Stimulated activated CD8-positive, alpha-beta memory T cell treated with anti-CD3 and anti-CD28 coated beads, Interleukin-15, amount 100 ng/mL, for 4 hours (primary cell): ENCODE measurements around the gene CGRRF1.
A peak's percentile ranks its signal among the peaks of the same experiment; 100 is the strongest.

Experiments used
- DNase-seq, 2 donors: peaks; one replicate each; pipeline ENCODE4 v3.0.0-alpha.2; 2020; ENCODE audit warnings: low read depth in 2 of 2

Gene CGRRF1

DNA sequence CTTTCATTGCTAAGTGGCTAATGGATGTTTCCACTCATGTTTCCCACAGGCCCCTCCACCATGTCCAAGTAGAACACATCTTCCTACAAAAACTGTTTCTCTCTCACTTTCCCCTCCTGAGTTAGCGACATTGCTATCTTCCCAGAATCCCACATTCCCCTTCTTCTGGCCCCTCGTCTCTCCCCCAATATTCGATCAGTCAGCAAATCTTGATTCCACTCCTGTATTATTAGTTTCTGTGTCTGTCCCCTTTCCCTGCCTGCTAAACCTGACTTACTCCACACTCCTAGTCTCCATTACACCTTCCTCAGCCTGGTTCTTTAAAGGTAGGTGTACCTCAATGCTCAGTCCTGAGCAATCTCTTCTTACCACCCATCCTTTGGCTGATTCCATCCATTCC, 37.9 kb downstream of the CGRRF1 start:
- no peak for DNase-seq

DNA sequence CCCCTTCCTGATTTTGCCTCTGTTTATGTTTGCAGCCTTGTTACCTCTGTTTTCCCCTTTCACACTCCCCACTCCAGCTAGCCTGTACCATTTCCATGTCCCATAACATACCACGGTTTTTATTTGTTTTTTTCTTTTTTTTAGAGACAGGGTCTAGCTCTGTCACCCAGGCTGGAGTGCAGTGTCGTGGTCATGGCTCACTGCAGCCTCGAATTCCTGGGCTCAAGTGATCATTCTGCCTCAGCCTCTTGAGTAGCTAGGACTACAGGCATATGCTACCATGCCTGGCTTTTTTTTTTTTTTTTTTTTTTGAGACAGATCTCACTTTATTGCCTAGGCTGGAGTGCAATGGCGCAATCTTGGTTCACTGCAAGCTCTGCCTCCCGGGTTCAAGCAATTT, 38.8 kb downstream of the CGRRF1 start:
- no peak for DNase-seq

DNA sequence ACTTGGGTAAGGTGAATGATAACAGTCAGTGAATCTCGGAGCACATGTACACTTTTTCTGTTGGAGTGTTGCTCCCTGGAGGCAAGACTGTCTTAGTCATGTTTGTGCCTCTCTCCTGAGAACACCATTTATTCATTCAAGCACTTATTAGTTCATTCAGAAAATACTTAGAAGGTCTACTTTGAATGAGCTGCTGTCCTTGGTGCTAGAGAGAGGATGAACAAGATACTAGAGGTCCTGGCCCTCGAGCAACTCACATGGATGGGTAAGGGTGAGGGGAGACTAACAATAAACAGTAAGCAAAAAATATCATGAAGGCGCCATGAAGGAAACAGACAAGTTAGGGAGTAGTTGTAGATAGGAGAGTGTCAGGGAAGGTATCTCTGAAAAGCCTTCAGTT, 40.2 kb downstream of the CGRRF1 start:
- no peak for DNase-seq

DNA sequence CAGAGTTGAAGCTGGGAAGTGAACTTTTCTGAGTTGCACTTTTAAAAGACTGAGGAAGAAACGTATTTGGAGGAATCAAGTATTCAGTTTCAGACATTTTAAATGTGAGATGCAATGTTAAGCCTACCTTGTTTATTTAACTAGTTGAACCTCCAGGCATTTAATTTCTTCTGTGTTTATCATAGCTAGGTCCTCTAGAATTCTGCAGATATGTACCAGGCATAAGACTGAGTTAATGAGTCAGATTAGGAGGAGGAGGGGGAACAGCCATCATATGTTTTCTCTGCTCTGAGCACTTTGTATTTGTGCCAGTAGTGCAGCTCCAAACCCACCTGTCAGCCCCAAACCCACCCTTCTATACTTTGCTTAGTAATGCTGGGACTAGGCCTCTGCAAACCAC, 40.8 kb downstream of the CGRRF1 start:
- no peak for DNase-seq

DNA sequence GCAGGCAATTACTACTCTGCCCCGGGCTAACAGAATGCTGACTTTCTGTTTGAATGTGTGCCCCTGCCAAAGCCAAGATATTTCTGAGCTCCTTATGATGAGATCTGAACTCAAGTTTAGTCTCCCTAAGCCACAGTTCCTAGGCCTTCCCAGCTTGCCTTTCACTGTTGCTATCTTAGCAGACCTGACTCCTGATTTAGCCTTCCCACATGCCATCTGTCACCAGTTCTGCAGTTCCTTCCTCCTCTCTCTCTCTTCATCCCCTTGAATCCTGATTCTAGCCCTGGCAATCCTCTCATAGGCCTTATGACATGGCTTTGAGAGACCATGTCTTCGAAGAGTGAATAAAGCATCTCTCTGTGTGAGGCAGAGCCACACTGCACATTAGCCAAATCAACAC, 44.7 kb downstream of the CGRRF1 start:
- DNase-seq = no peak

DNA sequence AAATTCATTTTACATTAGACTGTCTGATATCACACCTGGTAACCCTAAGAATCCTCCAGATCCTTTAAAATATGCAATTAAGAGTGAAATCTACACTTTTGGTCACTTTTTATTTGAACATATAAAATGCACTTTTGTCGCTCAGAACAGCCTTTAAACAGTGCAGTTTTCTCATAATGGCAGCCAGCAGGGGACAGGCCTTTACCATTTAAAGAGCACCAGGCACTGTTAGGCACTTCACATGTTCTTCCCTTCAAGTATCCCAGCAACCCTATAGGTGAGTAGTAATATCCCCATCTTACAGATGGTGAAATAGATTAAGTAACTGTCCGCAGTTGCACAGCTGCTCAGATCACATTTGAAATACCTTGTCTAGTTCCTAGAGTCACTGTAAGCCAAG, 45.9 kb downstream of the CGRRF1 start:
- no peak for DNase-seq

DNA sequence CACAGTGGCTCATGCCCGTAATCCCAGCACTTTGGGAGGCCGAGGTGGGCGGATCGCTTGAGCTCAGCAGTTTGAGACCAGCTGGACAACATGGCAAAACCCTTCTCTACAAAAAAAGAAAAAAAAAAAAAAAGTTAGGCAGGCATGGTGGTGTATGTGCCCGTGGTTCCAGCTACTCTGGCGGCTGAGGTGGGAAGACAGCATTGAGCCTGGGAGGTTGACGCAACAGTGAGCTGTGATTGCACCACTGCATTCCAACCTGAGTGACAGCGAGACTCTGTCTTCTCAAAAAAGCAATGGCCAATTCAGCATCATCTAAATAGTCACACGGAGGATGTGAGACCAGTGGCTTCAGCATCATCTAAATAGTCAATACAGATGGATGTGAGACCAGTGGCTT, 46.8 kb downstream of the CGRRF1 start:
- DNase-seq = no peak

DNA sequence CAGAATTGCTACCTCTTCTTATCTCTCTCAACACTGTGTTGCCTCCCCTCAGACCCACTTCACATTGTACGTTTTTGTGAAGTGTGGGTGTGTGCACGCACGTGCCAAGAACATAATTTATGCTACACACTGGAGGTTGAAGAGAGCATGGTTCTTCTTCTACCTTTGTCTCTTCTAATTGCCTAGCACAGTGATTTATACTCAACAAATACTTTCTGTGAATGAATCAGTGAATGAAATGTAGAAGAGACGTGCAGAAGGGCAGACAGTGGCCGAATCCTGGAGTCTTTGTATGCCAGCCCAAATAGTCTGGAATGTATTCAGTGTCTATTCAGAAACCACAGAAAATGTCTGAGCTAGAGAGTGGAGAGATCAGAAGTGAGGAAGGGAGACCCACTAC, 52.6 kb downstream of the CGRRF1 start:
- DNase-seq = no peak

DNA sequence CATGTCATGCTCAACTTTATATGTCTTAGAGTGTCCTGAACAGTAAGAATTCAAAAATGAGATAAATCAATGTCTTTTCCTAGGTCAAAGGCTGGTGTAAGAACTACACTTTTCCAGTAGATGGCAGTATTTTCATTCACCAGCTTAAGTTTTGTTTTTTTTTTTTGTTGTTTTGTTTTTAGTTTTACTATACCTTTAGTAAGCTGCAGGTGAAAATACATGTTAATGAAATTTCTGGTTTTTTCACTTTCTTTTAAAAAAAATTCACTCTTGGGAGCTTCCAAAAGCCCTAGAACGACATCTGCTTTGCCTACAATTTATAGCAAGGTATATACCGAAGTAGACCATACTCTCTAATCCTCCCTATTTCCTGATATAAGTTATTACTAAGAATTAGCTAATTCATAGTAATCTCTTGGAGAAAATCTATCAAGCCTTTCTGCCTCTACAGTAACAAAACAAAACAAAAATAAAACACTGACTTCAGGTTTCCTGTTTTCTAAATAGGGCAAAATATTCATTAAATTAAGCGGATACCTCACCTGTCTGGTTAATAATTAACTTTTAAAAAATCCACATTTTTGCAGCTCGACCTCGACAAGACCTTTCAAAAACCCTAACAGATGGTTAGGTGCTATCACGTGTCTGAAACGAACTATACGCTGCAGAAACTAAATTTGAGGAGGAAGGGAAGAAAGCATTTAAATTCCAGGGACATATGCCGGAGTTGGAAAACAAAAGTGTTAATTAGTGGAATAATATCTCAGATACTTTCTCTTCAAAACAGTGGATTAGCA, 54.6 kb downstream of the CGRRF1 start:
- DNase-seq = no peak

DNA sequence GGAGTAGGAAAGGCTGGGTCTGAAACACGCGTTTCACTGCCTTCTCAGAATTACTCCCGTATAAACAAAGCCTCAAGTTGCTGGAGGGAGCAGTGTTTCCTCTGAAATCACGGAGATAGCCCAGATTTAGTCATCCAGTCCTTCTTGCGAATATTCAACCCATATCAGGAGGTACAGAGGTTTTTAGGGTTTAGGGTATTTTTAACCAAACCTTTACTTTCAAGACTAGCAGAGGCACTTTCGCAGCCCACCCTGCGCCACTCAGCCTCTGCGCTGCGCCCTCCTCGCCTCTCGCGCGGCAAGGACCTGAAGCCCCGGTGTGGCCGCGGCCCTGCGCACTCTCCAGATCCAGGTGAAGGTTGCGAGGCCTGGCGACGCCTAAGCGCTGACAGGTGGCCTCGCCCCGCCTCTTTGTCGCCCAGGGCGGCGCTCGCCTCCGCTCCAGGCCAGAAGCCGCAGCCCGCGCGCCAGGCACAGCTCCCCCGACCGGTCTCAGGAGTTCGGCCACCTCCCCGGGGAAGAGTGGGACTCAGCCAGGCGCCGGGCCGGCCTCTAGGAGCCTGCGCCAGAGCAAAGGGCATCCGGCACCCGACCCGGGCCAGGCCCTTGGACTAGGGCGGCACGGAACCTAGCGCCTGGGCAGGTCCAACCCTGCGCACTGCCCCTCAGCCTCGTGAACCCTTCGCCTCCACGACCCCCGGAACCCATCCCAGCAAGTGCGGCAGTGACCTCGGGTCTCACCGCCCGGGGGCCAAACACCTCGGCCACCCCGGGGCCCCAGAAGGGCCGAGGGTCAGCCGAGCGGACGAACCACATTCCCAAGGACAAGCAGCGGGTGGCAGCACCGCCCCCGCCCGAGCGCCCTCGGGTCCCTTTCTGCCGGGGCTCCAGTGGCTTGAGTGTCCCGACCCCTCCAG, 55.4 kb downstream of the CGRRF1 start:
- DNase-seq = peak in 1 of 2 donors; percentile 29

DNA sequence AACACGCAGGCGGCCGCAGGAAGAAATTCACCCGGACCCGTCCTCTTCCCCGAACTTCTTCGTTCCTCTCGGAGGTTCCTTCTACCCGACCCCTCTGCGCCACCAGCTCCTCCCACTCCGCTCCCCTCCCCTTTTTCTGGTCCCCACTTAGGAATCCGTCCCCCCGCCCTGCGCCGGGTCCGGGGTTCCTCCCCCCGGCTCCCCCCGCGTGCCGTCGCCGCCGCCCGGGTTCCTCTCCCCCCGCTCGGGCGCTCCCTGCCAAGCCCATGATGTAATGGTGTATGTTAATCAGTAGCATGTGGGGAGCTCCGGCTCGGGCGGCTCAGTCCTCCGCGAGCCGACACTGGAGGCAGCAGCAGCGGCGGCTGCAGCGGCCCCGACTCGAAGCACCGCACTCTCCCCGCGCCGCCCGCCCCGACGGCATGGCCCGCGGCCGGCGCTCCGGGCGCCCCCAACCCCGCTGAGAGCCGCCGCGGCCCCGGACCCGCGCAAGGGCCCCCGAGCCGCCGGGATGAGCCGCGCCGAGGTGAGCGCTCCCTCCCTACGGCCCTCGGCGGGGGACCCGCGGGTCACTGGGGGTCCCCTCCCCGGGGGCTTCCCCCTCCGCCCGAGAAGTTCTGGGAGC, 56.2 kb downstream of the CGRRF1 start:
- DNase-seq = peak; percentile 66 to 74

DNA sequence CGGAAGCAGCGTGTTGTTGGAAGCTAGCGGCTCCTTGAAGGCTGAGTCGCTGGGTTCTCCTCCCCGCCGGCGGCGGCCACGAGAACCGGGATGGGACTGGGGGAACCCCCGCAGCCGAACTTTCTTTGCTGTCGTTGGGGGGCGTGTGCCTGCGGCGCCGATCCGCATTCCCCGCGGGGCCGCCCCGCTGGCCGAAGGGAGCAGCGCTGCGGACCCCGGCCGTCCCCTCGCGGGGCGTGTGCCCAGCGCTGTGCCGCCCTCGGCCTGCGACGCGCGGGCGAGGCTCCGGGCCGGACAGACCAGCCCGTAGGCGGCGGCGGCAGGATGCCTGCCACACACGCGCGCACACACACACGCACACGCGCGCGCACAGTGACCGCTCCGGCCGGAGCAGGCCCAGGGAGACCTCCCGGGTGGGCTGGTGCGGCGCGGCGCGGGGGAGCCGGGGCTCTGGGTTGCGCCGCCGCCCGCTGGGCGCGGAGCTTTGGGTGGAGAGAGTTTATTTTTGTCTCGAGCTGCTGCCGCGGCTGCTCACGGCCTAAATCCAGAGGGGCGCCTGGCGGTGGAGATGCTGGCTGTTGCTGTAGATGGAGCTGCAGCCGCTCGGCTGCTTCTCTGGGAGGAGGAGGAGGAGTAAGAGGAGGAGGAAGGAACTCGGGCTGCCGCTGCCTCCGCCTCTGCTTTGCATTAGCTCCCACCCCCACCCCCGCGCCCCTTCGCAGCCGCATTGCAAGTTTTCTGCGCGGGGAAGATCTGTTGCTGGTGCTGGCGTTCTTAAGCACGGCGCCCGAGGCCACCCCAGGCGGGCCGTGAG, 56.9 kb downstream of the CGRRF1 start, which contains the start of gene SAMD4A:
SAMD4A (plus strand) TSS at position 719 of the 814 bp plus-strand sequence. CDS start 789 bp downstream, outside the sequence.
- DNase-seq = peak; percentile 25 to 37

DNA sequence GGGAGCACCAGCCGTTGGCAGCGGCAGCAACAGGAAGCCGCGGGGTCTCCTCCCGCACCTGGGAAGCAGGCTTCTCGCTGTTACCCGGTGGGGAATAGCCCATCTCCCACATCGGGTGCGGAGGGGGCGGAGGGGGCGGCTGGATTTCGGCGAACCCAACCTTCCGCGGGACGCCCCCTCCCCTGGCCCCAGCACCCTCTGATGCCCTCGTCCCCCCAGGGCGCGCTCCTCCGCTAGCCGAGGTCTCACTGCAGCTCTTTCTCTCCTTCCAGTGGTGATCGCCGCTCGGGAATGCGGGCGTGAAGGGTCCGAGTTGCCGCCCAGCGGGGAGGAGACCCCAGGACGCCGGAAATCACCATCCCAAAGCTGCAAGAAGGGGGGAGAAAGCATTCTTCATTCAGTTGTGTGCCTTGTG, 57.5 kb downstream of the CGRRF1 start:
- DNase-seq = peak in 1 of 2 donors; percentile 0

DNA sequence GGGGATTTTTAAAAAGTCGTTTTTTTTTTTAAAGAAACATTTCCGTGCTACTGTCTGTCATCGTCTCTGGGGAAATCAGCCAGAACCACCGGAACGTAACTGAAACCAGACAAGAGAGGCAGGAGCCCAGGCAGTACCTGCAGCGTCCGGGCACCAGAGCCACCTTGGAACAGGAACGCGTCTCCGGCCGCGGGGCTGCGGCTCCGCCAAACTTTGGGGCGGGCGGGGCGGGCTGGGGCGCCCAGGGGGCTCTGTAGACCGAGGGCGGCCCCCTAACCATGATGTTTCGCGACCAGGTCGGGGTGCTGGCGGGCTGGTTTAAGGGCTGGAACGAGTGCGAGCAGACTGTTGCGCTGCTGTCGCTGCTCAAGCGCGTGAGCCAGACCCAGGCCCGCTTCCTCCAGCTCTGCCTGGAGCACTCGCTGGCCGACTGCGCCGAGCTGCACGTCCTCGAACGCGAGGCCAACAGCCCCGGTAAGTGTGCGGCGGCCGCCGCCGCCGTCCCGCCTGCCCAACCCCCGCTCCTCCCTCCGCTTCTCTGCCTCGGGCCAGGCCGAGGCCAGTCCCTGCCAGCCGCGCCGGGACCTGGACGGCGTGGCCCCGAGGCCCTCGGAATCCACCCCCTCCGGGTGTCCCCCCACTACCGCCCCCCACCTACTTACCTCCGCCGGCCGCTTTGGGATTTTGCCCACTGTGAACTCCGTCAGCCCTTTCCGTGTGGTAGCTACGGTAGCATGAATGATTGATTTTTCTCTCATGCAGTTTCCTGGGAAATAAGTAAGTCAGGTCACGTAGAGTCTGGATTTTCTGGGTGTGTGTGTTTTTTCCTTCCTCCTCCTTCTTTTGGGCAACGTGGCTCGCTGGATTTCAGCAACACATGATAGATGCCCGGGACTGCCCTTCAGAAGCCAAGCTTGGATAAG, 58.2 kb downstream of the CGRRF1 start:
- DNase-seq = peak; percentile 14 to 15

DNA sequence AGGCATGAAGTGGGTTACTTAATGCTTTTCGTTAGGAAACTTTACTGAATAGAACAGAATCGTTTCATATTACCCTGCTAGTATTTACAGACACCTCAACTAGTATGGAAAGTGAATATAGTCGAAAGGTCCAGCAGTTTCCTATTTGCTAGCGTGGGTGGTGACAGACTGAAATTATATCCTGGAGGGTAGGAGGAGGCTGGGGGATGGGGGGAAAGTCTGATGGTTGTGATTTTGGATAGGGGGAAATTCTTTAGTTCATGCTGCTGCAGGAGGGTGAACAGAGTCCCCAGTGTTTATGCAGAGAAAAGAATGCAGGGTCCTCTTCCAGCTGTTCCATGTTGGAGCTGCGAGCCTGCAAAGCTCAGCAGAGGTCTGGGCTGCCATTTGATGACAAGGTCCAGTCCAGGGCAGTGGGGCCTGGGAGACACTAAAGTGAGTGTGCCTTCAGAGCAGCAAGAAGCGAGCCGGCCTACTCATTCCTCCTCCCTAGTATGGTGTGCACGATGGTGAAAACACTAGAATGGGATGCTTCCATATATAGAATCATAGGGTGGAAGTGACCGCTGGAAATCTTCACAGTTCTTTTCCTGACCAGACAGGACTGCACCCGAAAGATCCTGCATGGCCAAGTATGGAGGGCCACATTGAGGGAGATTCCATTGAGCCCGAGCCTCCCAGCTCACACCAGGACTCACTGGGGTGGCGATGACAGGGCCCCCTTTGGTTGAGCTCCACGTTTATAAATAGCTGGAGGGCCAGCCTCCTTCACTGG, 59.3 kb downstream of the CGRRF1 start:
- DNase-seq = no peak

DNA sequence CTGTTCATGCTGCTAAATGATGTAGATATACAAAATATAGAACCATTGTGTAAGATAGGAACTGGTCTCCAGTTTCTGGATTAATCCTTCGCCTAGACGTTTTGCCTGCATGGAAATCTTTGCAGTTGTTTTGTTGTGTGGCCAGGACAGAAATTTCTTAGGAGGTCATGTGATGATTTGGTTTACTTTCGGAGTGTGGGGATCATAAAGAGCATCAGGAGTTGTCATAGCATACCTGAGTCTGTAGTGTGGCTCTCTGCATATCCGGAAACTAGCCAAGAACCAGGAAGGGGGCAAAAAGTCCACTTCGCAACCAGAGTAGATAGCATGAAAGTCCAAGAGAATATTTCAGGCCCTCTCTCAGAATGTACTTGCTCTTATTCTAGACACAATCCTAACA, 60.3 kb downstream of the CGRRF1 start:
- no peak for DNase-seq

DNA sequence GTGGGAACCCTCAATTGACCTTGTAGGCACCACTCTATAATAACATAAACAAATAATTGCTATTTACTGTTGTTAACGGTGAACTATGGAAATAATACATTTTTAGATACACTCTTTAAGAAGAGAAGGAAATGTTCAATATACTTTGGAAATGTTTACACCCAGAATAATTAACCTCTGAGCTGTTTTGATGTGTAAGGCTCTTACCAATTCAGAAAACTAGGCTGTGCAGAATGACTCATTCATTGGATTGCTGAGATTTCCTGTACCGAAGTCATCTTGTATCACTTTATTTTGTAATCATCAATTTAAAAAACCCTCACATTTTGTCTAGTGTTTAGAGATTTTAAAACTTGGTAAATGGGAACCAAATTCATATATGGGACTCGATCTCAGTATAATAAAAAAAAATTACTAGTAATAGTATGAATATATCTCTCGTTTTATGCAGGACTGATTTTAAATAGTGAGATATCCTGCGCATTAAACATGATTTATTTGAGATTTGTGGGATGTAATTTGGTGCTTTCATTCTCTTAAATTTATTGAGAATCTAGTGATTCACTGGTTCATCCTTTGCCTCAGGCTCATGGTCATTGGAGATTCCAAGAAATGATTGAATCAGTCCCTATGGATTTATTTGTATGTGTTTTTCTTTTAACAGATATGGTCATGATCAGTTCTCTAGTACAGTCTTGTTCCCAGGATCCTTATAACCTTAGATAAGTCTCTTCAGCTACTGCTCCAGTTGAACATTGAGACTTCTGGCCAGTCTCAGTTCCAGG, 61.1 kb downstream of the CGRRF1 start:
- no peak for DNase-seq

DNA sequence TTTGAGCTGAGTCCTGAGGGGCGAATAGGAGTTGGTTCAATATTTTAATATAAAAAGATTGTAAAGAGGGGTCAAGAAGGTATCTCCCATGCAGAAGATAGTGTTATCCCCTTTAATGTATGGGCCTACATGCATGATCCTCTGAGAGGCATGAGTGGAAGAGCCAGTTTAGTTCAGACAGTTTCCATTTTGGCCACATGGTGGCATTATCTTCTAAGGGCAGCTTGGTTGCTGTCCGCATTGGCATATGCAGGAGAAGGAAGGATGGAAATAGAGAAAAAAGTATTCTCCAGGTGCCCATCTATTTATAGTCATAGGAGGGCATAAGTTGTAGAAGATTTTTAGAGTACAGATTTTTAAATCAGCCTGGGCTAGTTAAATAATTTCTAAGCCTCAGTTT, 62.6 kb downstream of the CGRRF1 start:
- DNase-seq = no peak

DNA sequence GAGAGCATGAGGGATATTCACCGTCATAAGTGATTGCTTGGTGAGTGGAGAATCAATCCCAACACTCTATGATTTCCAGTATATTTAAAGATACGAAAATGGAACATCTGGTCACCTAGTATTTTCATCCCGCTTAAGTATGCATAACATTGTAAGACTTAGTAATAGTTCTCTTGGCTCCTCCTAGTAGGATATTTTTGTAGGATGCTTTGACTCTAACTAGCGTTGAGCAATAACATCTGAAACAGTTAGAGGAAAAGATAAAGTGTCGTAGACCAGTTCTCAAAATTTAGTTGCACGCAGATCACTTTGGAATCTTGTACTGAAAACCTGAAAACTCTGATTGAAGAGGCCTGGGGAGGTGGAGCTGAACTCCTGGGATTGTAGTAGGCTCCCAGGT, 64.8 kb downstream of the CGRRF1 start:
- DNase-seq = no peak
